Activated CD8-positive, alpha-beta memory T cell treated with anti-CD3 and anti-CD28 coated beads, Interleukin-2, amount 50 U/mL, for 24 hours (primary cell): Measurements from ENCODE around the gene MEGF9.
A peak's percentile ranks its signal among the peaks of the same experiment; 100 is the strongest.
"Not testable (repeated sequence)": the region's sequence is repeated elsewhere in the genome, so short reads cannot be mapped to it uniquely, and the experiment has no call there.

Source experiments
- DNase-seq: peaks from one replicate; pipeline ENCODE4 v3.0.0-alpha.2; 2020; ENCODE audit errors: extremely low read depth

The MEGF9 gene

GRCh38 chr9:120714088-120714845, at the start of gene MEGF9:
Gene MEGF9 (minus strand): TSS chr9:120714470. CDS start chr9:120714358, 112 bp downstream.
- peak; percentile 96 for DNase-seq

DNA sequence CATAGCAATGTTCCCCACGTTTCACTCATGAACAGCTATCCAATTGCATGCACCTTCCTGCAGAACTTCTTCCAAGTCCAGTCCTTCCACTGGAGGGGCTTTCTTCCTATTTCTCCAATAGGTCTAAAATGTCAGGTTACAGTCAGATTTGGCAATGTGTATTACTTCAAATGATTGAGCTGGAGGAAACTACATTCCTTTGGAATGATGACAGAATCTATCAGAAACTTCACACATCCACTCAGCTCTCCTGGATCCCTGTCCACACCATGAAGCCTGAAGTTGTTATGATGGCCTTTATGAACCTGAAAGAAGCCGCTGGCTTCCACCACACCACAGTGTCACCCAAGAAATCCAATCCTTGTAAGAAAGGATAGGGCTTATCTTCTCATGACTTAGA, 46.7 kb upstream of the MEGF9 start:
- DNase-seq: no peak

GRCh38 chr9:120759755-120760400, 45.6 kb upstream of the MEGF9 start:
- DNase-seq: no peak

- DNase-seq: no peak
Observed at GRCh38 chr9:120758544-120758943, 44.3 kb upstream of the MEGF9 start.

DNA sequence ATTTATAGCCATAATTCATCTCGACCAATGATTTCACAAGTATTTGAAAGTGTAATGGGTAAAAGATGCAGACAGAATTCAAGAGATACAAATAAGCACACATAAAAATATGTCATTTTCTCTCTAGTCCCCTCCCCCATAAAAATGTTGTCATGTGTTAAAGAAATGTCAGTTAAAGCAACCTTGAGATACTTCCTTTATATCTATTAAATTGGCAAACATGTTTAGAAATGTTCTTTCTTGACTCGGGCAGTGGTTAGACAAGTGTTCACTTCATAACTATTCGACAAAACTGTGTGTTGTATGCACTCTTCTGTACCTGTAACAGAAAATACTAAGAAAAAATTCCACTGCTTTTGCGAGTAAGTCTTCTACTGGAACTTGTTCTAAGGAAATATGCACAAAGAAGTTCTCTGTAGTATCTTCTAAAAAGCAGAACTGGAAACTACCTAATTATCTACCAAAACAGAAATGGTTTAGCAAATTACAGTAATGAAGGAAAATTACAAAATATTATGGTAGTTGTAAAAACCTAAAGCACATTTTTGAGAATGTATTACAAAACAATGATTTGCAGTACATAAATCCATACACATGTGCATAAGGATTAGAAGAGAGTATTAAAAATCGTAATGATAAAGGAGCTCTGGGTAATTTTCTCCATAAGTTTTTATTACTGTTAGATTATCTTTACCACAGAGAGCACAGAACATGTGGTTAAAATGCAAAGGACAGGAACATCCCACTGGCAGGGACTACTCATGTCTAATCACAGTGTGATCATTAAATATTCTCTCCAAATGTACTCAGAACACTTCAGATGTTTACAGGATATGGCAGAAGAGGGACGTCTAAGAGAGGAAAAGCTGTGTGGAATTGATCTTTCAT, 43.0 kb upstream of the MEGF9 start:
- DNase-seq: no peak

- no peak for DNase-seq
Observed at GRCh38 chr9:120756531-120756930, 42.3 kb upstream of the MEGF9 start.

GRCh38 chr9:120755810-120756434, 41.7 kb upstream of the MEGF9 start:
- peak; percentile 17 for DNase-seq

- DNase-seq: no peak
Observed at GRCh38 chr9:120755044-120755443, 40.8 kb upstream of the MEGF9 start.

DNA sequence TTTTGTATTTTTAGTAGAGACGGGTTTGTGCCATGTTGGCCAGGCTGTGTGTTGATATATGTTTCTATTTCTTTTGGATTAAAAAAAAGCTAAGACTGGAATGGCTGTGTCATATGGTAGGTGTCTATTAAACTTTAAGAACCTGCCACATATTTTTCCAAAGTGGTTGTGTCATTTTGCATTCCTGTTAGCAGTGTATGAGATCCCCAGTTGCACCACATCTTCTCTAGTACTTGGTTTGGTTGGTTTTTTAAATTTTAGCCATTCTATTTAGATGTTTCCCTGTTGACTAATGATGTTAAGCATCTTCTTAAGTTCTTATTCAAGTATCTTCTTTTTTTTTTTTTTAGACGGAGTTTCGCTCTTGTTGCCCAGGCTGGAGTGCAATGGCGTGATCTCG, 36.2 kb upstream of the MEGF9 start:
- no peak for DNase-seq

- not testable (repeated sequence) for DNase-seq
Observed at GRCh38 chr9:120746366-120746765, 32.1 kb upstream of the MEGF9 start.

- DNase-seq: no peak
Observed at GRCh38 chr9:120745278-120745677, 31.0 kb upstream of the MEGF9 start.

DNA sequence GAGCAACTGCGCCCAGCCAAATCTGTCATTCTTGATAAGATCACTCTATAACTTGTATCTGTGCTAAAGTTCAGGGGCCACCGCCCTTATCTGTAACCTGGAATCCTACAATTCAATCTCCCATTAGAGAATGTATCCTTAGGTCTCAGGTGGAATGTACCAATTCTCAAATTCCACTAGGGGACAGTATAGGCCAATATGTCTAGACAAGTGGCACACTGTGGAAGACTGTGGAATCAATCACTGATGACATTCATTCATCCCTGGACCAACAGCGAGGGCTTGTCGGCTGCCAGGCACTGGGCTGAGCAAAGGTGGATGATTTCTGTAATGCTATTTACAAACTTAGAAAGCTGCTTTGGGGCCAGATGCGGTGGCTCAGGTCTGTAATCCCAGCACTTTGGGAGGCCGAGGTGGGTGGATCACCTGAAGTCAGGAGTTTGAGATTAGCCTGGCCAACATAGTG, 28.7 kb upstream of the MEGF9 start:
- DNase-seq: no peak

GRCh38 chr9:120741701-120742100, 27.4 kb upstream of the MEGF9 start:
- DNase-seq: no peak

GRCh38 chr9:120741191-120741590, 26.9 kb upstream of the MEGF9 start:
- DNase-seq: no peak

- no peak for DNase-seq
Observed at GRCh38 chr9:120740132-120740531, 25.9 kb upstream of the MEGF9 start.

- DNase-seq: no peak
Observed at GRCh38 chr9:120737416-120738165, 23.3 kb upstream of the MEGF9 start.

- no peak for DNase-seq
Observed at GRCh38 chr9:120736881-120737280, 22.6 kb upstream of the MEGF9 start.

DNA sequence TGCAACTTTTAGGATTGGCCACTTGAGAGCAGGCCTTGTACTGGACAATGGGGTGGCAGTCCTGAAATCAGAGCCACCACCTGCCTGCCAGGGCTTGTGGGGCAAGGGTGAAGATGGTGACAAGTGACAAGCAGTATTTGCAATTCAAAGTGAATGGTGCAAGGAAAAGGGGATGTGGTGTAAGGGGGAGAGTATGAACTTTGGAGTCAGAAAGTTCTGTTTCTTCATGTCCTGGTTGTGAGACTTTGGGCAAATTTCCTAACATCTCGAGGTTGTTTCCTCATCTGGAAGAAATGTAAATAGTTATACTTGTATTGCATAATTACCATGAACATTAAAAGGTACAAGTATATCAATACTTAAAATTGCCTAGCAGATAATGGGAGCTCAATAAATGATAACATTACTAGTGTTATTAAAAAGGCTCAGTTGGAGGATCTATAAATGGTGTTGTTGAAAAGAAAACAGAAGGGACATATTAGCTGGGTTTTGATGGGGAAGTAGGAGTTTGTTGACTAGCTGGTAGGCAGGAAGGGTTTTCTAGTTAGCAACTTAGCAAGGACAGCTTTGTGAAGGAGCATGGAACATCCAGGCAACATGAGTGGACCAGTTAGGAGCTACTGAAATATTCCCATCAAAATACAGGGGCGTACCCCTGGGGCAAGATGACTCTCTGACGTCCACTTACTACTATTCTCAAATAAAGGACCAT, 21.3 kb upstream of the MEGF9 start:
- no peak for DNase-seq

GRCh38 chr9:120734607-120735410, 20.5 kb upstream of the MEGF9 start:
- DNase-seq: no peak

GRCh38 chr9:120733190-120733589, 18.9 kb upstream of the MEGF9 start:
- no peak for DNase-seq
